CD4-positive, CD25-positive, alpha-beta regulatory T cell (primary cell): ENCODE measurements around the gene HNRNPUL1. TPM values are rescaled to one million over a fixed set of nuclear protein-coding genes. Genes with fewer than 3 reads are reported as not detected.
A peak's percentile ranks its signal among the peaks of the same experiment; 100 is the strongest.

Experiments used
- ATAC-seq, 2 donors: fragments of 150-1000 bp; cut with Tn5 transposase; one replicate each; pipeline ENCODE4 v1.10.0; 2021; ENCODE audit warnings: low read depth in 2 of 2, moderate number of reproducible peaks in 2 of 2, moderate library complexity in 1 of 2
- DNase-seq, 3 donors: peaks; one replicate each; pipeline versions ENCODE4 v3.0.0 to v3.0.0-alpha.2; 2012 to 2022; ENCODE audit warnings: mixed read lengths in 1 of 3
- H3K27ac ChIP-seq: one replicate; pipeline ENCODE4 v1.7.0; 2013; ENCODE audit warnings: mild to moderate bottlenecking, low read length; ENCODE audit not compliant: insufficient read depth, poor library complexity, severe bottlenecking
- H3K27me3 ChIP-seq: one replicate; pipeline ENCODE4 v1.7.0; 2013; ENCODE audit warnings: low read length; ENCODE audit not compliant: control insufficient read depth, insufficient read depth
- H3K36me3 ChIP-seq: one replicate; pipeline ENCODE4 v1.7.0; 2013; ENCODE audit warnings: mild to moderate bottlenecking, low read length, moderate library complexity; ENCODE audit not compliant: control insufficient read depth, insufficient read depth
- H3K4me1 ChIP-seq: 2 replicates; pipeline ENCODE4 v1.7.0; 2013; ENCODE audit warnings: mild to moderate bottlenecking, low read length; ENCODE audit not compliant: insufficient read depth, control insufficient read depth, poor library complexity, severe bottlenecking
- H3K4me3 ChIP-seq: one replicate; pipeline ENCODE4 v1.7.0; 2013; ENCODE audit warnings: low read depth, mild to moderate bottlenecking, low read length, moderate library complexity
- H3K9me3 ChIP-seq, 2 experiments: 1 replicate in 1 of 2; 2 replicates in 1 of 2; pipeline ENCODE4 v1.7.0; 2013; ENCODE audit warnings: low read length in 2 of 2, mild to moderate bottlenecking in 1 of 2, moderate library complexity in 1 of 2; ENCODE audit not compliant: control insufficient read depth in 2 of 2
- H3K27ac Mint-ChIP-seq, 3 donors: one replicate each; pipeline ENCODE4 v1.8.0; 2020 to 2022; ENCODE audit warnings: mild to moderate bottlenecking in 3 of 3, mixed read lengths in 3 of 3, moderate library complexity in 2 of 3
- H3K27me3 Mint-ChIP-seq: one replicate; pipeline ENCODE4 v1.8.0; 2022; ENCODE audit warnings: mild to moderate bottlenecking, mixed read lengths
- H3K36me3 Mint-ChIP-seq: one replicate; pipeline ENCODE4 v1.8.0; 2020; ENCODE audit warnings: mixed read lengths
- H3K4me1 Mint-ChIP-seq, 4 donors: one replicate each; pipeline ENCODE4 v1.8.0; 2020 to 2022; ENCODE audit warnings: mixed read lengths in 4 of 4, mild to moderate bottlenecking in 1 of 4
- H3K4me3 Mint-ChIP-seq, 4 donors: one replicate each; pipeline ENCODE4 v1.8.0; 2020 to 2022; ENCODE audit warnings: mild to moderate bottlenecking in 4 of 4, mixed read lengths in 4 of 4, moderate library complexity in 3 of 4
- H3K9me3 Mint-ChIP-seq, 7 donors: one replicate each; pipeline ENCODE4 v1.8.0; 2020 to 2022; ENCODE audit warnings: mixed read lengths in 7 of 7, mild to moderate bottlenecking in 3 of 7, moderate library complexity in 2 of 7
- polyA plus RNA-seq, 4 donors: library from polyadenylated mRNA; unstranded; fragments of 300-500 nt; fragmentation: Illumina TruSeq; gene quantifications; one replicate each; pipeline ENCODE4 v1.2.3, GENCODE V29; 2021
- total RNA-seq: library from RNA; stranded (reverse); gene quantifications from one replicate; pipeline ENCODE4 v1.2.3, GENCODE V29; 2022

The HNRNPUL1 gene
- total and polyA plus RNA-seq, 5 donors from 2014 or later: 39.3 to 354 (median 50.4) TPM

- H3K4me1 Mint-ChIP-seq: peaks cover 4 to 40% (median 27%) of the 10 kb centered on the region in 4 donors
Observed at GRCh38 chr19:41321204-41321599, 57.0 kb downstream of the HNRNPUL1 start.

GRCh38 chr19:41321600-41322270 is 57.6 kb downstream of the HNRNPUL1 start:
- peak overlapping the region in 1 of 4 donors; percentile 25 for H3K4me3 Mint-ChIP-seq
- Histone ChIP-seq H3K4me1 (peaks cover 11% of the 10 kb centered on the region), H3K27ac (no peak overlapping the region), H3K36me3 (peaks cover 58% of the 10 kb centered on the region), H3K9me3 (no peaks in the 10 kb centered on the region), H3K4me3 (no peak overlapping the region), H3K27me3 (no peaks in the 10 kb centered on the region)
- H3K27me3 Mint-ChIP-seq: no peaks in the 10 kb centered on the region
- ATAC-seq (no peak), DNase-seq (no peak)
- H3K27ac Mint-ChIP-seq: peak overlapping the region in 1 of 3 donors; percentile 25
- H3K36me3 Mint-ChIP-seq: peaks cover 15% of the 10 kb centered on the region
- no peaks in the 10 kb centered on the region for H3K9me3 Mint-ChIP-seq
- H3K4me1 Mint-ChIP-seq: peaks cover 5 to 42% (median 30%) of the 10 kb centered on the region in 4 donors

More at GRCh38 chr19:41321204-41321599, 57.0 kb downstream of the HNRNPUL1 start:
- Mint-ChIP-seq H3K36me3 (peaks cover 20% of the 10 kb centered on the region), H3K9me3 (no peaks in the 10 kb centered on the region), H3K27ac (peak overlapping the region in 1 of 3 donors; percentile 25), H3K4me3 (no peak overlapping the region), H3K27me3 (no peaks in the 10 kb centered on the region)
- ATAC-seq (no peak), DNase-seq (no peak)
- Histone ChIP-seq H3K4me1 (peaks cover 6% of the 10 kb centered on the region), H3K27ac (no peak overlapping the region), H3K4me3 (no peak overlapping the region), H3K36me3 (peaks cover 63% of the 10 kb centered on the region), H3K27me3 (no peaks in the 10 kb centered on the region), H3K9me3 (no peaks in the 10 kb centered on the region)

GRCh38 chr19:41322451-41322850 is 58.3 kb downstream of the HNRNPUL1 start:
- no peak for ATAC-seq
- no peak for DNase-seq
- Histone ChIP-seq H3K4me1 (peaks cover 18% of the 10 kb centered on the region), H3K27me3 (no peaks in the 10 kb centered on the region), H3K36me3 (peaks cover 52% of the 10 kb centered on the region), H3K27ac (no peak overlapping the region), H3K4me3 (no peak overlapping the region), H3K9me3 (no peaks in the 10 kb centered on the region)
- H3K9me3 Mint-ChIP-seq: no peaks in the 10 kb centered on the region
- peaks cover 8% of the 10 kb centered on the region for H3K36me3 Mint-ChIP-seq
- no peaks in the 10 kb centered on the region for H3K27me3 Mint-ChIP-seq
- H3K4me1 Mint-ChIP-seq: peaks cover 6 to 45% (median 29%) of the 10 kb centered on the region in 4 donors
- H3K27ac Mint-ChIP-seq: peak overlapping the region in 1 of 3 donors; percentile 25
- peak overlapping the region in 1 of 4 donors; percentile 25 for H3K4me3 Mint-ChIP-seq

GRCh38 chr19:41323023-41323422 is 58.9 kb downstream of the HNRNPUL1 start:
- ATAC-seq: no peak
- Mint-ChIP-seq H3K36me3 (peaks cover 4% of the 10 kb centered on the region), H3K4me1 (peaks cover 9 to 47% (median 30%) of the 10 kb centered on the region in 4 donors), H3K4me3 (peak overlapping the region in 1 of 4 donors; percentile 22), H3K9me3 (no peaks in the 10 kb centered on the region), H3K27me3 (no peaks in the 10 kb centered on the region), H3K27ac (peak overlapping the region in 2 of 3 donors; percentile 25 to 69)
- H3K9me3 ChIP-seq: no peaks in the 10 kb centered on the region
- H3K27ac ChIP-seq: peak overlapping the region; percentile 49
- peaks cover 46% of the 10 kb centered on the region for H3K36me3 ChIP-seq
- no peak for DNase-seq
- no peak overlapping the region for H3K4me3 ChIP-seq
- peaks cover 24% of the 10 kb centered on the region for H3K4me1 ChIP-seq
- H3K27me3 ChIP-seq: no peaks in the 10 kb centered on the region

GRCh38 chr19:41323430-41324125 is 59.4 kb downstream of the HNRNPUL1 start:
- H3K4me3 Mint-ChIP-seq: peak overlapping the region in 1 of 4 donors; percentile 22

GRCh38 chr19:41324231-41324702 is 60.1 kb downstream of the HNRNPUL1 start:
- Mint-ChIP-seq H3K27me3 (no peaks in the 10 kb centered on the region), H3K4me1 (peaks cover 14 to 54% (median 39%) of the 10 kb centered on the region in 4 donors), H3K27ac (peak overlapping the region; percentile 79 to 91 (median 84)), H3K36me3 (peaks cover 9% of the 10 kb centered on the region), H3K9me3 (no peaks in the 10 kb centered on the region), H3K4me3 (peak overlapping the region in 2 of 4 donors; percentile 23 to 63)
- no peak for DNase-seq
- Histone ChIP-seq H3K27me3 (no peaks in the 10 kb centered on the region), H3K36me3 (peaks cover 37% of the 10 kb centered on the region), H3K4me3 (no peak overlapping the region), H3K27ac (no peak overlapping the region), H3K4me1 (peaks cover 37% of the 10 kb centered on the region), H3K9me3 (no peaks in the 10 kb centered on the region)
- ATAC-seq: no peak

More at GRCh38 chr19:41323430-41324125, 59.4 kb downstream of the HNRNPUL1 start:
- Mint-ChIP-seq H3K27ac (peak overlapping the region in 2 of 3 donors; percentile 25 to 69), H3K27me3 (no peaks in the 10 kb centered on the region), H3K36me3 (peaks cover 4% of the 10 kb centered on the region), H3K4me1 (peaks cover 14 to 49% (median 34%) of the 10 kb centered on the region in 4 donors), H3K9me3 (no peaks in the 10 kb centered on the region)
- Histone ChIP-seq H3K9me3 (no peaks in the 10 kb centered on the region), H3K27ac (peak overlapping the region; percentile 49), H3K27me3 (no peaks in the 10 kb centered on the region), H3K36me3 (peaks cover 43% of the 10 kb centered on the region), H3K4me3 (no peak overlapping the region), H3K4me1 (peaks cover 30% of the 10 kb centered on the region)
- ATAC-seq (no peak), DNase-seq (no peak)

- ATAC-seq (no peak), DNase-seq (no peak)
- Histone ChIP-seq H3K4me1 (peaks cover 40% of the 10 kb centered on the region), H3K9me3 (no peaks in the 10 kb centered on the region), H3K4me3 (no peak overlapping the region), H3K36me3 (peaks cover 33% of the 10 kb centered on the region), H3K27ac (peak overlapping the region; percentile 85), H3K27me3 (no peaks in the 10 kb centered on the region)
- Mint-ChIP-seq H3K4me1 (peaks cover 14 to 51% (median 38%) of the 10 kb centered on the region in 4 donors), H3K36me3 (peaks cover 9% of the 10 kb centered on the region), H3K4me3 (peak overlapping the region in 3 of 4 donors; percentile 38 to 66 (median 63)), H3K27me3 (no peaks in the 10 kb centered on the region), H3K27ac (peak overlapping the region; percentile 79 to 91 (median 84)), H3K9me3 (no peaks in the 10 kb centered on the region)
Observed at GRCh38 chr19:41324921-41325639, 60.9 kb downstream of the HNRNPUL1 start.
